Measurements from ENCODE around the gene IL22RA1.

Gene IL22RA1

DNA sequence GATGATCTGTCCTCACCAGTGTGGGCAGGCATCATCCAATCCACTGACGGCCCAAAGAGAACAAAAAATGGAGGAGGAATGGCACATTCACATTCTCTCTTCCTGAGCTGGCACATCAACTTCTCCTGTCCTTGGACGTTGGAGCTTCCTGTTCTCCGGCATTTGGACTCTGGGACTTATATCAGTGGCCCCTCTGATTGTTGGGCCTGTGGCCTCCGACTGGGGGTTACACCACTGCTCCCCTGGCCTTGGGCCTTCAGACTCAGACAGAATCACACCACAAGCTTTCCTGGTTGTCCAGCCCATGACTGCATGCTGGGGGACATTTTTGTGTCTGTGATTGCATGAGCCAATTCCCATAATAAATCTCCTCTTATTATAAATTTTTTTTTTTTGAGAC, 24.1 kb upstream of the IL22RA1 start:
- 70 to 71% methylated on average over 4 of the region's 4 CpGs for WGBS, 2 experiments
- H3K27ac ChIP-seq (ENCODE audit: insufficient read depth, low read depth, low read length, poor library complexity, severe bottlenecking): no peak overlapping the region
- no peaks in the 10 kb centered on the region for H3K36me3 ChIP-seq (ENCODE audit: control insufficient read depth, insufficient read depth, low read length)
- no peaks in the 10 kb centered on the region for H3K4me1 ChIP-seq (ENCODE audit: control insufficient read depth, insufficient read depth, low read length)
- H3K27me3 ChIP-seq (ENCODE audit: control insufficient read depth, insufficient read depth, low read length, poor library complexity, severe bottlenecking): no peaks in the 10 kb centered on the region
- no peak overlapping the region for H3K4me3 ChIP-seq (ENCODE audit: insufficient read depth, low read depth, low read length)
- H3K9me3 ChIP-seq (ENCODE audit: control insufficient read depth, low read length): no peaks in the 10 kb centered on the region

DNA sequence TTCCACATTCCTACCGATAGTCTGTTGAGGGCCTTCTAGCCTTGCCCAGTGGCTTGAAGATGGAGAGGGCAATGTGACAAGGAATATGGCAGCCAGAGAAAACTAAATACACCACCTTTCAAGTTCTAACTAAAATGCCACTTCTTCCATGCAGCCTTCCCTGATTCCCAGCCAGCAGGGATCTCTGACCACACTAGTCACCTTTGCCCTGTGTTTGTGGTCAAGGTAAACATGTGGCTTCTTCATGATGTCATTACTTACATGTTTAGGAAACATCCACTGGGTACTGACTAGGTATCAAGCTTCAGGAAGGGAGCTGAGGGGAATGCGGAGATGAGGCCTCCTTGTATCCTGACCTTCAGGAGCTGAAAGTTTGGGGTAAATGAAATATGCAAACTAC, 22.6 kb upstream of the IL22RA1 start:
- H3K4me3 ChIP-seq (ENCODE audit: insufficient read depth, low read depth, low read length): no peak overlapping the region
- WGBS, 2 experiments: 95 to 100% methylated on average over 2 of the region's 2 CpGs
- H3K9me3 ChIP-seq (ENCODE audit: control insufficient read depth, low read length): no peaks in the 10 kb centered on the region
- H3K4me1 ChIP-seq (ENCODE audit: control insufficient read depth, insufficient read depth, low read length): no peaks in the 10 kb centered on the region
- H3K27me3 ChIP-seq (ENCODE audit: control insufficient read depth, insufficient read depth, low read length, poor library complexity, severe bottlenecking): no peaks in the 10 kb centered on the region
- no peak overlapping the region for H3K27ac ChIP-seq (ENCODE audit: insufficient read depth, low read depth, low read length, poor library complexity, severe bottlenecking)
- no peaks in the 10 kb centered on the region for H3K36me3 ChIP-seq (ENCODE audit: control insufficient read depth, insufficient read depth, low read length)

DNA sequence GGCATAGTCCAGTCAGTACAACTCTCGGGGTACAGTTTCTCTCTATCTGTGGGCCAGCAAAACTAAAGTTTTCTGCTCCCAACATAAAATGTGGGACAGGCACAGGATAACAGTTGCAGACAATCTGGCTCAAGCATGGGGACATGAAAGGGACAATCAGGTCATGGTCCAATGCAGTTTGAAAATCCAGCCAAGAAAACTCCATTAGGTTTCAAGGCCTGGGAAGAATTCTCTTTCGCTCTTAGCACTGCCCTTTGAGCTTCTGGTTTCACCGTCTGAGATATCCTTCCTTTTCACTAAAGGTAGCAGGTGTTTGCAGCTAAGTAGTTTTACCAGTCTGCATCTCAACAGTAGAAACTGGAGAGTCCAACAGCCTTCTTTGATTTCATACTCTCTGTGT, 21.1 kb upstream of the IL22RA1 start:
- 93% methylated on average over 3 of the region's 3 CpGs for WGBS, 2 experiments
- H3K27ac ChIP-seq (ENCODE audit: insufficient read depth, low read depth, low read length, poor library complexity, severe bottlenecking): no peak overlapping the region
- no peak overlapping the region for H3K4me3 ChIP-seq (ENCODE audit: insufficient read depth, low read depth, low read length)
- H3K9me3 ChIP-seq (ENCODE audit: control insufficient read depth, low read length): no peaks in the 10 kb centered on the region
- no peaks in the 10 kb centered on the region for H3K4me1 ChIP-seq (ENCODE audit: control insufficient read depth, insufficient read depth, low read length)
- no peaks in the 10 kb centered on the region for H3K36me3 ChIP-seq (ENCODE audit: control insufficient read depth, insufficient read depth, low read length)
- no peaks in the 10 kb centered on the region for H3K27me3 ChIP-seq (ENCODE audit: control insufficient read depth, insufficient read depth, low read length, poor library complexity, severe bottlenecking)

DNA sequence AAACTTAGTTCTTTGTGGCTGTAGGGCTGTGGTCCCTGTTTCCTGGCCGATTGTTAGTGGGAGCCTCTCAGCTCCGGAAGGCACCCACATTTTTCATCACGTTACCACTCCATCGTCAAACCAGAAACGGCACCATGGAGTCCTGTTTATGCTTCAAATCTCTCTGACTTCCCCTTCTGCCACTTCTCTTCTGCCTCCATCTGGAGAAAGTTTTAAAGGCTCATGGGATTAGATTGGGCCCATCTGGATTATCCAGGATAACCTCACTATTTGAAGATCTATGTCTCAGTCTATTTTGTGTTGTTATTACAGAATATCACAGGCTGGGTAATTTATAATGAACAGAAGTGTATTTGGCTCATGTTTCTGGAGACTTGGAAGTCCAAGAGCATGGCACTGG, 19.3 kb upstream of the IL22RA1 start:
- Histone ChIP-seq H3K36me3 (ENCODE audit: control insufficient read depth, insufficient read depth, low read length) (no peaks in the 10 kb centered on the region), H3K4me1 (ENCODE audit: control insufficient read depth, insufficient read depth, low read length) (no peaks in the 10 kb centered on the region), H3K4me3 (ENCODE audit: insufficient read depth, low read depth, low read length) (no peak overlapping the region), H3K9me3 (ENCODE audit: control insufficient read depth, low read length) (no peaks in the 10 kb centered on the region), H3K27me3 (ENCODE audit: control insufficient read depth, insufficient read depth, low read length, poor library complexity, severe bottlenecking) (no peaks in the 10 kb centered on the region), H3K27ac (ENCODE audit: insufficient read depth, low read depth, low read length, poor library complexity, severe bottlenecking) (no peak overlapping the region)
- WGBS, 2 experiments: 95 to 97% methylated on average over 5 of the region's 5 CpGs

DNA sequence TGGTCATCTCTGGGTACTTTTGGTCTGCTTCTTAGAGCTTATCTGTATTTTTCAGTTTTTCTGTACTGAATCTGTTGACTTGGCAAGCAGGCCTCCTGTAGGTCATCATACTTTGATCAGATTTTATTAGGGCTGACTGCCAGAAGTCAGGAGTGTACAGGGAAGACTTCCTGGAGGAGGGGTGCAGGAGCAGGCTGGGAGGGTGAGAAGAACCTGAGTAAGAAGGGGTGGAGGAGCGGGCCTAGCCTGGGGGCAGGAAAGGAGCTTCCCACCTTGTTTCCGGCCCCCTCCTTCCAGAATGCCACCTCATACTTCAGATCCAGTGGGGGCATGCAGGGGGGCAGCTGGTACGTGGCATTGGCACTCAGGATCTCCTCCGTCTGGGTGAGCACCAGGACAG, 18.3 kb upstream of the IL22RA1 start:
- Histone ChIP-seq H3K4me3 (ENCODE audit: insufficient read depth, low read depth, low read length) (no peak overlapping the region), H3K27ac (ENCODE audit: insufficient read depth, low read depth, low read length, poor library complexity, severe bottlenecking) (no peak overlapping the region), H3K36me3 (ENCODE audit: control insufficient read depth, insufficient read depth, low read length) (no peaks in the 10 kb centered on the region), H3K27me3 (ENCODE audit: control insufficient read depth, insufficient read depth, low read length, poor library complexity, severe bottlenecking) (no peaks in the 10 kb centered on the region), H3K9me3 (ENCODE audit: control insufficient read depth, low read length) (no peaks in the 10 kb centered on the region), H3K4me1 (ENCODE audit: control insufficient read depth, insufficient read depth, low read length) (no peaks in the 10 kb centered on the region)
- WGBS, 2 experiments: 90 to 92% methylated on average over 4 of the region's 4 CpGs

DNA sequence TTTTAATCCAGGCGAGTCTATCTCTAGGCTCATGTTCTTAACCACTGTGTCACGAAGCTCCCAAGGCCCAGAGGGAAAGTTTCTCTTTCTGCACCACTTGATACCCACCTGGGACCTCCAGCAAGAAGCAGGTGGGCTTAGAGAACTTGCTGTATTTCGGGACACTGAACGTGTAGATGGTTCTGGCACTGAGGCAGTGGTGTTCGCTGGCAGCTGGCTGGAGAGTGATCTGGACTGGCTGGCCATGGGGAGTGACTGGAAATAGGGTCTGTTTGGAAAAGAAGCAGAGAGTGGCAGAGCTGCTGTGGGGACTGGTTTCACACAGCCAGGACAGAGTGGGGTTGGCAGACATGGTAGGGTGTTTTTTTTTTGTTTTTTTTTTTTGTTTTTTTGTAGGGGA, 16.4 kb upstream of the IL22RA1 start:
- H3K27ac ChIP-seq (ENCODE audit: insufficient read depth, low read depth, low read length, poor library complexity, severe bottlenecking): no peak overlapping the region
- H3K36me3 ChIP-seq (ENCODE audit: control insufficient read depth, insufficient read depth, low read length): no peaks in the 10 kb centered on the region
- 93 to 94% methylated on average over 5 of the region's 5 CpGs for WGBS, 2 experiments
- H3K4me3 ChIP-seq (ENCODE audit: insufficient read depth, low read depth, low read length): no peak overlapping the region
- no peaks in the 10 kb centered on the region for H3K27me3 ChIP-seq (ENCODE audit: control insufficient read depth, insufficient read depth, low read length, poor library complexity, severe bottlenecking)
- no peaks in the 10 kb centered on the region for H3K4me1 ChIP-seq (ENCODE audit: control insufficient read depth, insufficient read depth, low read length)
- no peaks in the 10 kb centered on the region for H3K9me3 ChIP-seq (ENCODE audit: control insufficient read depth, low read length)

DNA sequence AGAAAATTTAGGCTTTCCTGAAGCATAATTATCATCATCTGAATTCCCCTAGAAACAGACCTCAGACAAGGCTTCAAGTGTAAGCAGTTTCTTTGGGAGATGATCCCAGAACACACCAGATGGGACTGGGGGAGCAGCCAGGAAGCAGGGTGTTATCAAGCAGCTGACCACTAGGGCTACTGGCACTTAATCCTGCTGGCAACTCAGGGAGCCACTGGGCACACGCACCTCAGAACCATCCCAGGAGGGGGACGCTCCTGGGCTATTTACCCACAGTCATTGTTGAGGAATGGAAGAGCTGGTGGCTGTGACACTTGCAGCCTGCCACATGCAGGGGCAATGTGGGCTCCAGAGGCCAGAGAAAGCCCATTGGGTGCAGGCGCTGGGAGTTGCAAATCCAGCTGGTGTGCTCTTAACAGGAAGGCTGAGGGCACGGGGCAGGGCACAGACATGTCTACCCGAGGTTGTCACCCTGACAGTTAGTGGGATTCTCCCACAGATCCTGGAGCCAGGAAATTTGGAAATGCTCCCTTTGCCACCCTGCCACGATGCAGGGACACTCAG, 15.1 kb upstream of the IL22RA1 start:
- 91 to 93% methylated on average over 6 of the region's 6 CpGs for WGBS, 2 experiments
- H3K27ac ChIP-seq (ENCODE audit: insufficient read depth, low read depth, low read length, poor library complexity, severe bottlenecking): no peak overlapping the region
- H3K9me3 ChIP-seq (ENCODE audit: control insufficient read depth, low read length): no peaks in the 10 kb centered on the region
- no peak overlapping the region for H3K4me3 ChIP-seq (ENCODE audit: insufficient read depth, low read depth, low read length)
- H3K27me3 ChIP-seq (ENCODE audit: control insufficient read depth, insufficient read depth, low read length, poor library complexity, severe bottlenecking): no peaks in the 10 kb centered on the region
- no peaks in the 10 kb centered on the region for H3K4me1 ChIP-seq (ENCODE audit: control insufficient read depth, insufficient read depth, low read length)
- H3K36me3 ChIP-seq (ENCODE audit: control insufficient read depth, insufficient read depth, low read length): no peaks in the 10 kb centered on the region

DNA sequence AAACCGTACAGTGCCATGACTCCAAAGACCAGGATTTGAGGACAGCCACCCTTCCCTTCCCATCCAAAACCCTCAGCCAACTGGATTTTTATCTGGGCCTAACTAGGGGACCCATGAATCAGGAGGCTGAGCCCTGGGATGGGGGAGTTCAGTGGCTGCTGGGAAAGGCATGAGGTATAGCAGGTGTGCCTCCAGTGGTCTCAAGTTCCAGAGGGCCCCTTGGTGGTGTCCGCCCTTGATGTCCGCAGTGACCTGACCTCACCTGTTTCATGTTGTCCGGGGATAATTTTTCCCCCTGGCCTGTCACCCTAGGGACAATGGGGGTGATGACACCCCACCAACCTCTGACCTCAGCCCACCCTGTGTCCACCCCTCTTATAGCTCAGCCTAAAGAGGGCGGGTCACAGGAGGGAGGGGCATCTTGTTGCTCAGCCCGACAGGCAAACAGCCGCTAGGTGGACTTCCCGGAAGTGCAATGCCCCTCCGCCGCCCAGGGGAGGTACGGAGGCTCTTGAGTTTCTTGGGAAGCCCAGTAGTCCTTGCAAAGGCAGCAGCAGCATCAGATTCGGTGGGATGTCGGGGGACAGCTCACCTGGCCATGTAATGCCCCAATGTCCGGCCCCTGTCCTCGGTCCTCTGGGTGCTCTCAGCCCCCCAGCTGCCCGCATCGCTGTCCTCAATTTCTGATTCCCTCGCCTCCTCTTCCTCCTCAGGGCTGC, 13.8 kb upstream of the IL22RA1 start:
- H3K9me3 ChIP-seq (ENCODE audit: control insufficient read depth, low read length): no peaks in the 10 kb centered on the region
- H3K27ac ChIP-seq (ENCODE audit: insufficient read depth, low read depth, low read length, poor library complexity, severe bottlenecking): no peak overlapping the region
- no peak overlapping the region for H3K4me3 ChIP-seq (ENCODE audit: insufficient read depth, low read depth, low read length)
- WGBS, 2 experiments: 95 to 96% methylated on average over 18 of the region's 18 CpGs
- no peaks in the 10 kb centered on the region for H3K27me3 ChIP-seq (ENCODE audit: control insufficient read depth, insufficient read depth, low read length, poor library complexity, severe bottlenecking)
- no peaks in the 10 kb centered on the region for H3K36me3 ChIP-seq (ENCODE audit: control insufficient read depth, insufficient read depth, low read length)
- H3K4me1 ChIP-seq (ENCODE audit: control insufficient read depth, insufficient read depth, low read length): no peaks in the 10 kb centered on the region

DNA sequence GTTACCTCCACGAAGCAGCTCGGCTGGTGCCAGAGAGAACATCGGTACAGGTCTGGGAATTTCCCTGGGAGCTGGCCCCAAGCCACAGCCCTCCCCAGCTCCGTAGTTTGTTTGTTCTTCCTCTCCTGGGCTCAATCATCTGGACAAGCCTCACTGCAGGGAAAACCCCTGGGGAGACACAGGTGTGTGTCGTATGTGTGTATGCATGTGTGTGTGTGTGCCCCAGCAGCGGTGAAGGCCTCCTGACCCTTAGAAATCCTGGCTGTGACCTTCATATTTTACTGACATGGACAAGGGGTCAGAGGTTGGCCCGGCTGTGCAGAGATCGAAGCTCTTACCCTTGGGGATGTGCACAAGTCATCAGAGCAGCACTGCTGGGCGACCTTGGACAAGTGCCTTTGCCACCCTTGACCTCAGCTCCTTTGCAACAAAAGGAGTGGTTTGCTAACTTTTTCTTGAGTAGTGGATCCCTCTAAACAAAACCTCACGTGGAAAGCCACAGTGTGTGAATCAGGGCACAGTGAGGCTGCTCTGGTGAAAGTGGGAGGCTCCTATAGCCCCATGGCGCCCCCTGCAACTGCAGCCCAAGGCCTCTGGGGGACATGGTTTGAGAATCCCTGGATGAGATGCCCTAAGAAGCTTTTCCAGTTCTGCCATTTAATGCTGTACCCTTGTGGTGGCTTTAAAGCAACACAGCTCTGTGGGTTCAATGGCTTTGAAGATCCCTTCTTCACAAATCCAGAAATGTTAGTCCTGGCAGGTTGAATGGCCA, 12.3 kb upstream of the IL22RA1 start:
- H3K9me3 ChIP-seq (ENCODE audit: control insufficient read depth, low read length): no peaks in the 10 kb centered on the region
- H3K27me3 ChIP-seq (ENCODE audit: control insufficient read depth, insufficient read depth, low read length, poor library complexity, severe bottlenecking): peaks cover 1% of the 10 kb centered on the region
- H3K27ac ChIP-seq (ENCODE audit: insufficient read depth, low read depth, low read length, poor library complexity, severe bottlenecking): no peak overlapping the region
- peaks cover 5% of the 10 kb centered on the region for H3K4me1 ChIP-seq (ENCODE audit: control insufficient read depth, insufficient read depth, low read length)
- H3K4me3 ChIP-seq (ENCODE audit: insufficient read depth, low read depth, low read length): no peak overlapping the region
- 85 to 87% methylated on average over 11 of the region's 11 CpGs for WGBS, 2 experiments
- H3K36me3 ChIP-seq (ENCODE audit: control insufficient read depth, insufficient read depth, low read length): no peaks in the 10 kb centered on the region

DNA sequence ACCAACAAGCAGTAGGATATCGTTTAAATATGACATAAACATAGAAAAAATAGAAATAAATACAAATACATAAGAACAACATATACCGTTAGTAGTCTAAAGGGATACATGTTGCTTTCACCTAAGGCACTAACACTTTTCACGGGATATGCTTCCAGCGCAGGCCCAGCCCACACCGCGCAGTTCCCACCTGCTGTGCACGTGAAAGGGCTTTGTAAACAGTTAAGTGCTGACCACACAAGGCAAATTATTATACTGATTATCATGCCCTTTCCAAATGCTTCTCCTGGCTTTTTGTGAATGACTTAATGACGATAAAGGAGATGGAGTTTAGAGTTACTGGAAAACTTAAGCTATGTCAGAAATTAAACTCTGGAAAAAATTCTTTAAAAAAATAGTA, 11.3 kb upstream of the IL22RA1 start:
- Histone ChIP-seq H3K27ac (ENCODE audit: insufficient read depth, low read depth, low read length, poor library complexity, severe bottlenecking) (no peak overlapping the region), H3K27me3 (ENCODE audit: control insufficient read depth, insufficient read depth, low read length, poor library complexity, severe bottlenecking) (peaks cover 5% of the 10 kb centered on the region), H3K4me3 (ENCODE audit: insufficient read depth, low read depth, low read length) (no peak overlapping the region), H3K36me3 (ENCODE audit: control insufficient read depth, insufficient read depth, low read length) (no peaks in the 10 kb centered on the region), H3K4me1 (ENCODE audit: control insufficient read depth, insufficient read depth, low read length) (peaks cover 5% of the 10 kb centered on the region), H3K9me3 (ENCODE audit: control insufficient read depth, low read length) (no peaks in the 10 kb centered on the region)
- 71 to 73% methylated on average over 7 of the region's 8 CpGs for WGBS, 2 experiments
